Ishikawa (cell line): Measurements from ENCODE around the gene PDZD2.

Experiments used
- CEBPB ChIP-seq: IDR thresholded peaks from 2 replicates; pipeline ENCODE4 v1.6.1; 2012
- CREB1 ChIP-seq: IDR thresholded peaks from 2 replicates; pipeline ENCODE4 v1.6.1; 2012; ENCODE audit warnings: low read depth
- EGR1 ChIP-seq: IDR thresholded peaks from 2 replicates; pipeline ENCODE4 v1.6.1; 2012
- EP300 ChIP-seq: IDR thresholded peaks from 2 replicates; pipeline ENCODE4 v1.6.1; 2012; ENCODE audit warnings: borderline replicate concordance
- FOXM1 ChIP-seq: IDR thresholded peaks from 2 replicates; pipeline ENCODE4 v1.6.1; 2012; ENCODE audit warnings: low read depth, borderline replicate concordance
- NFIC ChIP-seq: IDR thresholded peaks from 2 replicates; pipeline ENCODE4 v1.6.1; 2012
- RAD21 ChIP-seq: IDR thresholded peaks from 2 replicates; pipeline ENCODE4 v1.6.1; 2012; ENCODE audit warnings: low read depth
- TAF1 ChIP-seq: IDR thresholded peaks from 2 replicates; pipeline ENCODE4 v1.6.1; 2012; ENCODE audit warnings: low read depth, mild to moderate bottlenecking
- TCF12 ChIP-seq: IDR thresholded peaks from 2 replicates; pipeline ENCODE4 v1.6.1; 2012; ENCODE audit warnings: low read depth
- TEAD4 ChIP-seq: IDR thresholded peaks from 2 replicates; pipeline ENCODE4 v1.6.1; 2012
- YY1 ChIP-seq: IDR thresholded peaks from 2 replicates; pipeline ENCODE4 v1.6.1; 2012; ENCODE audit warnings: low read depth
- ZBTB7A ChIP-seq: IDR thresholded peaks from 2 replicates; pipeline ENCODE4 v1.6.1; 2012; ENCODE audit warnings: low read depth
- TF ChIP-seq, protein P1 (sequence below): IDR thresholded peaks from 2 replicates; pipeline ENCODE4 v1.6.1; 2012
- TF ChIP-seq, protein P2 (sequence below): IDR thresholded peaks from 2 replicates; pipeline ENCODE4 v1.6.1; 2012; ENCODE audit warnings: low read depth, mild to moderate bottlenecking
- TF ChIP-seq, protein P3 (sequence below): IDR thresholded peaks from 2 replicates; pipeline ENCODE4 v1.6.1; 2012

Gene PDZD2

DNA sequence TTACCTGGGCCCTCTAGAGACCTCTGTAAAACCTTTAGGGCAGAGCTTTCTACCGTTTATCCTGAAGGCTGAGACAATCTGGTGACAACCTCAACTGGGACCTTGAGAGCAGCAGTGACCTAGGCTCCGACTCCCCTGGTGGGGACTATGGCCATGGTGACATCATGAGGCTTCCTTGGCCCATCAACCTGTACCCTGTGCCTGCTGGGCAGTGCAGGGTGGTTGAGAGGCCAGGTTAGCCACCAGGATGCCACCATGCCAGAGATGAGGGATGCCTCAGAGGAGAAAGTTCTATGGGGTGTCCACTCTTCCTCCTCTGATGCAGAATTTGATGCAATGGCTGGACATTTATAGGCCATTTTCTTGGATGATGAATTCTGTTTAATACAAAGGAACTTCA, 194.8 kb downstream of the PDZD2 start:
- no peak for TF ChIP-seq YY1
- TF ChIP-seq CREB1 = no peak
- no peak for TF ChIP-seq TAF1
- TF ChIP-seq, protein P1, sequence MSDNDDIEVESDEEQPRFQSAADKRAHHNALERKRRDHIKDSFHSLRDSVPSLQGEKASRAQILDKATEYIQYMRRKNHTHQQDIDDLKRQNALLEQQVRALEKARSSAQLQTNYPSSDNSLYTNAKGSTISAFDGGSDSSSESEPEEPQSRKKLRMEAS = no peak
- no peak for TF ChIP-seq TEAD4
- no peak for TF ChIP-seq EGR1
- no peak for TF ChIP-seq CEBPB
- TF ChIP-seq EP300 = no peak
- no peak for TF ChIP-seq RAD21
- no peak for TF ChIP-seq FOXM1
- TF ChIP-seq, protein P2, sequence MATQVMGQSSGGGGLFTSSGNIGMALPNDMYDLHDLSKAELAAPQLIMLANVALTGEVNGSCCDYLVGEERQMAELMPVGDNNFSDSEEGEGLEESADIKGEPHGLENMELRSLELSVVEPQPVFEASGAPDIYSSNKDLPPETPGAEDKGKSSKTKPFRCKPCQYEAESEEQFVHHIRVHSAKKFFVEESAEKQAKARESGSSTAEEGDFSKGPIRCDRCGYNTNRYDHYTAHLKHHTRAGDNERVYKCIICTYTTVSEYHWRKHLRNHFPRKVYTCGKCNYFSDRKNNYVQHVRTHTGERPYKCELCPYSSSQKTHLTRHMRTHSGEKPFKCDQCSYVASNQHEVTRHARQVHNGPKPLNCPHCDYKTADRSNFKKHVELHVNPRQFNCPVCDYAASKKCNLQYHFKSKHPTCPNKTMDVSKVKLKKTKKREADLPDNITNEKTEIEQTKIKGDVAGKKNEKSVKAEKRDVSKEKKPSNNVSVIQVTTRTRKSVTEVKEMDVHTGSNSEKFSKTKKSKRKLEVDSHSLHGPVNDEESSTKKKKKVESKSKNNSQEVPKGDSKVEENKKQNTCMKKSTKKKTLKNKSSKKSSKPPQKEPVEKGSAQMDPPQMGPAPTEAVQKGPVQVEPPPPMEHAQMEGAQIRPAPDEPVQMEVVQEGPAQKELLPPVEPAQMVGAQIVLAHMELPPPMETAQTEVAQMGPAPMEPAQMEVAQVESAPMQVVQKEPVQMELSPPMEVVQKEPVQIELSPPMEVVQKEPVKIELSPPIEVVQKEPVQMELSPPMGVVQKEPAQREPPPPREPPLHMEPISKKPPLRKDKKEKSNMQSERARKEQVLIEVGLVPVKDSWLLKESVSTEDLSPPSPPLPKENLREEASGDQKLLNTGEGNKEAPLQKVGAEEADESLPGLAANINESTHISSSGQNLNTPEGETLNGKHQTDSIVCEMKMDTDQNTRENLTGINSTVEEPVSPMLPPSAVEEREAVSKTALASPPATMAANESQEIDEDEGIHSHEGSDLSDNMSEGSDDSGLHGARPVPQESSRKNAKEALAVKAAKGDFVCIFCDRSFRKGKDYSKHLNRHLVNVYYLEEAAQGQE = no peak
- no peak for TF ChIP-seq NFIC
- TF ChIP-seq, protein P3, sequence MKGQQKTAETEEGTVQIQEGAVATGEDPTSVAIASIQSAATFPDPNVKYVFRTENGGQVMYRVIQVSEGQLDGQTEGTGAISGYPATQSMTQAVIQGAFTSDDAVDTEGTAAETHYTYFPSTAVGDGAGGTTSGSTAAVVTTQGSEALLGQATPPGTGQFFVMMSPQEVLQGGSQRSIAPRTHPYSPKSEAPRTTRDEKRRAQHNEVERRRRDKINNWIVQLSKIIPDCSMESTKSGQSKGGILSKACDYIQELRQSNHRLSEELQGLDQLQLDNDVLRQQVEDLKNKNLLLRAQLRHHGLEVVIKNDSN = no peak
- no peak for TF ChIP-seq ZBTB7A

DNA sequence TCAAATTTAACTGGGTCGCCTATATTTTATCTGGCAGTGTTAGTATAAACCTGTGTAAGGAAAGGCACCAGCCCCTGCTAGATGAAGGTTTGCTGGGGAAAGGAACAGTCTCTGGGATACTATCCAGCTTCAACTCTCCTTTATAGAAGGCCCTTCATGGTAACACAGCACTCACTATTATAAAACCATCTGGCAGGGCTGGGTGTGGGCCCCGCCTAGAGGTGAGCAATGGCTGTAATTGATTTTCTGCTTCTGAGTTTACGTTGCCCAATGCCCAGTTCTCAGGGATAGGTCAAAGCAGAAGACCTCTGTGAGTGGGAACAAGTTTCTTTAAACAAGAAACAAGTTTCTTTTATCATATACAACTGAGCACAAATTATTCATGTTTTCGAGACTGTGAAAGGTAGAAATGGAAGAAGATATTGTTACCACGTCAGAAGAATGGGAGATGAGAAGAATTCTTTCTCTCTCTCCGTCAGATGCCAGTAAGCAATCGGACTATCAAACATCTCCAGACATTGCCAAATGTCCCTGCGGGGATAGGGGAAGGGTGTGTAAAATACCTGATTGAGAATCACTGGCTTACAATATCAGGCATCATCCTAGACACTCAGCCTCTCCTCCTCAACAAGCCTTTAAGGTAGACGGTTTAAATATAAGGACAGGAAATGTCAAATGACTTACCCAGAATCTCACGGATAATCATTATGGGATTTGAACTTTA, 205.9 kb downstream of the PDZD2 start:
- TF ChIP-seq, protein P2 = no peak
- TF ChIP-seq, protein P1 = no peak
- TF ChIP-seq FOXM1 = no peak
- TF ChIP-seq ZBTB7A = no peak
- TF ChIP-seq, protein P3 = no peak
- TF ChIP-seq TAF1 = no peak
- TF ChIP-seq CEBPB = no peak
- no peak for TF ChIP-seq TCF12
- TF ChIP-seq EP300 = no peak
- no peak for TF ChIP-seq CREB1
- no peak for TF ChIP-seq RAD21
- no peak for TF ChIP-seq EGR1
- no peak for TF ChIP-seq TEAD4
- TF ChIP-seq NFIC = no peak
- no peak for TF ChIP-seq YY1

DNA sequence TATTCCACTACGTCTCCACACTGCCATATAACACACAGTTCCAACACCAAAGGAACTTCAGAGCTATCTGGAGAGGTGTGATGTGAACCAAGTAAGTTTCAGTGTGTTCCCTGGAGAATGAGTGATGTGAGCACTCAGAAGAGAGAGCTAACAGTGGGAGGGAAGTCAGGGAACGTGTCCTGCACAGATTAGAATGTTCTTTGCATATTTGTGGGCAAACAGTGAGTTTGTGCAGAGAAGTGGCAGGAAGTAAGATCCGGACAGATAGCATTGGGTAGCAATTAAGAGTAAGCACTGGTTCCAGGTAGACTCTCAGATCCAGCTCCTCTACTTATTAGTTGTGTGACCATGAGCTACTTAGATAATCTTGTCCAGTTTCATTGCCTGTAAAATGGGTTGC, 206.4 kb downstream of the PDZD2 start:
- TF ChIP-seq TAF1 = no peak
- TF ChIP-seq TEAD4 = no peak
- TF ChIP-seq NFIC = no peak
- TF ChIP-seq RAD21 = no peak
- TF ChIP-seq YY1 = no peak
- TF ChIP-seq, protein P1 = no peak
- TF ChIP-seq TCF12 = no peak
- no peak for TF ChIP-seq EGR1
- no peak for TF ChIP-seq CEBPB
- TF ChIP-seq CREB1 = no peak
- TF ChIP-seq, protein P3 = no peak
- no peak for TF ChIP-seq FOXM1

DNA sequence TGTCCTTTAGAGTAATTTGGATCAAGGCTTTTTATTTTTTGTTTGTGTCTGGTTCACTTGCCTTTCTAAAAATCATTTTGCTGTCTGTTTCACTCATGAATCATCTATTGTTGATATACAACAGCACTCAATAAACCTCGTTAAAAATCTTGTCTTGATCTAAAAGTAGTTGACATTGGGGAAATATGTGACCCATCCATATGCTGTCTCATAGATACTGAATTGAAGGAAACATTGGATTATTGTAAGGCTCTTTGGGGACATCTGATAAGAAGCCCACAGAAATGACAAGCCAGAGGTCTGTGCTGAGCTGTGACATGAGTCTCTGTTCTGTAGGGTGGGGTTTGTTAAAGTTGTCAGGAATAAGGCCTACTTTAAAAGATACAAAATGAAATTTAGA, 208.0 kb downstream of the PDZD2 start:
- no peak for TF ChIP-seq FOXM1
- TF ChIP-seq EGR1 = no peak
- TF ChIP-seq NFIC = no peak
- TF ChIP-seq, protein P1 = no peak
- TF ChIP-seq, protein P2 = no peak
- TF ChIP-seq TEAD4 = no peak
- TF ChIP-seq EP300 = no peak
- TF ChIP-seq RAD21 = no peak
- TF ChIP-seq CREB1 = no peak
- no peak for TF ChIP-seq CEBPB
- no peak for TF ChIP-seq TAF1
- TF ChIP-seq ZBTB7A = no peak
- no peak for TF ChIP-seq YY1
- TF ChIP-seq TCF12 = no peak
- TF ChIP-seq, protein P3 = no peak
